NB4 (cell line): ENCODE results near the gene ZNF267.

ENCODE experiments used
- CTCF ChIP-seq: IDR thresholded peaks from one replicate; pipeline ENCODE4 v1.5.1; 2012; ENCODE audit warnings: low read depth, low read length
- MAX ChIP-seq: IDR thresholded peaks from 2 replicates; pipeline ENCODE4 v1.6.1; 2011; ENCODE audit warnings: low read depth, low read length
- MYC ChIP-seq: IDR thresholded peaks from 2 replicates; pipeline ENCODE4 v1.6.1; 2011; ENCODE audit warnings: low read depth, low read length

GRCh38 chr16:31888735-31889134 lies 15.1 kb downstream of the ZNF267 start:
- no peak for TF ChIP-seq CTCF
- no peak for TF ChIP-seq MYC
- TF ChIP-seq MAX = no peak
